ENCODE results near the gene ATP2A3. TPM values are rescaled to one million over a fixed set of nuclear protein-coding genes. Genes with fewer than 3 reads are reported as not detected.

ATP2A3 gene
- total and polyA plus RNA-seq, 2 donors (not counting 1 experiment from before 2014, with no cell fraction given) = 697 to 817 TPM

GRCh38 chr17:3974138-3974687, 10.0 kb upstream of the ATP2A3 start:
- Mint-ChIP-seq H3K4me1 (peaks cover 38% of the 10 kb centered on the region), H3K27me3 (no peaks in the 10 kb centered on the region), H3K27ac (peak overlapping the region; percentile 50), H3K9me3 (ENCODE audit: insufficient read depth) (no peaks in the 10 kb centered on the region), H3K4me3 (peak overlapping the region; percentile 26)
- peaks cover 21 to 30% of the 10 kb centered on the region in 2 donors for H3K4me1 ChIP-seq (ENCODE audit: control insufficient read depth in 2 of 2, insufficient read depth in 2 of 2, low read length in 2 of 2)
- H3K4me3 ChIP-seq (ENCODE audit: control extremely low read depth in 1 of 5, extremely low read depth in 1 of 5, insufficient read depth in 1 of 5, low read depth in 2 of 5, low read length in 4 of 5) = no peak overlapping the region
- peaks cover 0 to 9% (median 0%) of the 10 kb centered on the region in 3 donors for H3K9me3 ChIP-seq (ENCODE audit: control extremely low read depth in 1 of 3, control insufficient read depth in 2 of 3, insufficient read depth in 1 of 3, low read length in 2 of 3)
- TF ChIP-seq EZH2 (IDR thresholded peaks at IDR 0.05; ENCODE audit: borderline replicate concordance, insufficient read depth, low read depth, low read length, poor library complexity, severe bottlenecking) = no peak
- TF ChIP-seq, protein P1, sequence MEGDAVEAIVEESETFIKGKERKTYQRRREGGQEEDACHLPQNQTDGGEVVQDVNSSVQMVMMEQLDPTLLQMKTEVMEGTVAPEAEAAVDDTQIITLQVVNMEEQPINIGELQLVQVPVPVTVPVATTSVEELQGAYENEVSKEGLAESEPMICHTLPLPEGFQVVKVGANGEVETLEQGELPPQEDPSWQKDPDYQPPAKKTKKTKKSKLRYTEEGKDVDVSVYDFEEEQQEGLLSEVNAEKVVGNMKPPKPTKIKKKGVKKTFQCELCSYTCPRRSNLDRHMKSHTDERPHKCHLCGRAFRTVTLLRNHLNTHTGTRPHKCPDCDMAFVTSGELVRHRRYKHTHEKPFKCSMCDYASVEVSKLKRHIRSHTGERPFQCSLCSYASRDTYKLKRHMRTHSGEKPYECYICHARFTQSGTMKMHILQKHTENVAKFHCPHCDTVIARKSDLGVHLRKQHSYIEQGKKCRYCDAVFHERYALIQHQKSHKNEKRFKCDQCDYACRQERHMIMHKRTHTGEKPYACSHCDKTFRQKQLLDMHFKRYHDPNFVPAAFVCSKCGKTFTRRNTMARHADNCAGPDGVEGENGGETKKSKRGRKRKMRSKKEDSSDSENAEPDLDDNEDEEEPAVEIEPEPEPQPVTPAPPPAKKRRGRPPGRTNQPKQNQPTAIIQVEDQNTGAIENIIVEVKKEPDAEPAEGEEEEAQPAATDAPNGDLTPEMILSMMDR (IDR thresholded peaks at IDR 0.05) = no peak
- no peak overlapping the region for H3K9ac ChIP-seq (ENCODE audit: low read length)
- no peak for DNase-seq
- ATAC-seq (ENCODE audit: low read depth) = no peak
- H4K20me1 ChIP-seq (ENCODE audit: control insufficient read depth, insufficient read depth, low read length, poor library complexity, severe bottlenecking) = no peaks in the 10 kb centered on the region
- ChIA-PET CTCF (no interaction called here), POLR2A (no interaction called here)
- H3K36me3 ChIP-seq (replicated peaks in 1 of 2; ENCODE audit: control extremely low read depth in 1 of 2, control insufficient read depth in 1 of 2, extremely low read depth in 1 of 2, insufficient read depth in 2 of 2, low read length in 1 of 2) = no peaks in the 10 kb centered on the region
- peaks cover 36% of the 10 kb centered on the region for H3K79me2 ChIP-seq (ENCODE audit: control insufficient read depth, insufficient read depth, low read length)
- WGBS (ENCODE audit: insufficient coverage) = 41% methylated on average over 13 of the region's 15 CpGs
- no peaks in the 10 kb centered on the region for H3K27me3 ChIP-seq (replicated peaks in 1 of 4; ENCODE audit: control extremely low read depth in 1 of 4, control insufficient read depth in 3 of 4, insufficient read depth in 4 of 4, low read length in 3 of 4)
- peak overlapping the region; percentile 8 for H3K4me2 ChIP-seq (replicated peaks; ENCODE audit: low read depth, low read length, poor library complexity, severe bottlenecking)
- H3K27ac ChIP-seq (ENCODE audit: low read length in 2 of 2) = no peak overlapping the region
- intact Hi-C loops (cut with micrococcal nuclease) = no loop called here
- H2AFZ ChIP-seq (ENCODE audit: insufficient read depth, low read depth, low read length, poor library complexity, severe bottlenecking) = peak overlapping the region; percentile 41

DNA sequence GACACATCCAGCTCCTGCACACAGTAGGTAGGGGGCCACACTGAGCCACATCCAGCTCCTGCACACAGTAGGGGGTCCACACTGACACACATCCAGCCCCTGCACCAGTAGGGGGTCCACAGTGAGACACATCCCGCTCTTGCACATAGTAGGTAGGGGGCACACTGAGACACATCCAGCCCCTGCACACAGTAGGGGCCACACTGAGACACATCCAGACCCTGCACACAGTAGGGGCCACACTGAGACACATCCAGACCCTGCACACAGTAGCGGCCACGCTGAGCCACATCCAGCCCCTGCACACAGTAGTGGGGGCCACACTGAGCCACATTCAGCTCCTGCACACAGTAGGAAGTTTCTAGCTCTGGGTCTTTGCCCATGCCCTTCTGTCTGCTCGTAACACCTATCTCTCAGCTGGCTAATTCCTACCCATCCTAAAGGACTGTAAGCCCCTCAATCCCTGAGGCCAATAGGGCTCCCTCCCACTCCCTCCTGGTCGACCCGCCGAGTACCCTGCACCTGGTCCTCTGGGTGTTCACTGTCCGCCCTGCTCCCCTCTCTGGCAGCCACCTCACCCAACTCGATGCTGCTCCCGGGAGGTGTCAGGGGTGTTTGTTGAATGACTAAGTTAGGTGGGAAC, 9.4 kb upstream of the ATP2A3 start:
- intact Hi-C loops (cut with micrococcal nuclease) = no loop called here

More for the DNA sequence above, 9.4 kb upstream of the ATP2A3 start:
- H3K4me1 Mint-ChIP-seq = peaks cover 43% of the 10 kb centered on the region
- no peaks in the 10 kb centered on the region for H3K36me3 ChIP-seq (replicated peaks in 1 of 2; ENCODE audit: control extremely low read depth in 1 of 2, control insufficient read depth in 1 of 2, extremely low read depth in 1 of 2, insufficient read depth in 2 of 2, low read length in 1 of 2)
- no peak overlapping the region for H2AFZ ChIP-seq (ENCODE audit: insufficient read depth, low read depth, low read length, poor library complexity, severe bottlenecking)
- ChIA-PET POLR2A (interaction anchor here (1.0 kb wide), 1 partner anchor 12 kb away, joined by 3 read pairs; no protein-coding TSS in a partner anchor), CTCF (interaction anchor here (0.9 to 1.1 kb wide), 2 partner anchors 25 to 58 kb away, joined by 3 read pairs; partner anchors contain the start of gene P2RX1)
- WGBS (ENCODE audit: insufficient coverage) = 94% methylated on average over 3 of the region's 10 CpGs
- H3K27ac Mint-ChIP-seq = no peak overlapping the region
- H3K9me3 Mint-ChIP-seq (ENCODE audit: insufficient read depth) = no peaks in the 10 kb centered on the region
- no peaks in the 10 kb centered on the region for H3K27me3 Mint-ChIP-seq
- no peak overlapping the region for H3K9ac ChIP-seq (ENCODE audit: low read length)
- no peak for DNase-seq
- no peaks in the 10 kb centered on the region for H3K27me3 ChIP-seq (replicated peaks in 1 of 4; ENCODE audit: control extremely low read depth in 1 of 4, control insufficient read depth in 3 of 4, insufficient read depth in 4 of 4, low read length in 3 of 4)
- no peak overlapping the region for H3K4me3 Mint-ChIP-seq
- H3K27ac ChIP-seq (ENCODE audit: low read length in 2 of 2) = no peak overlapping the region
- H3K4me2 ChIP-seq (replicated peaks; ENCODE audit: low read depth, low read length, poor library complexity, severe bottlenecking) = no peak overlapping the region
- H4K20me1 ChIP-seq (ENCODE audit: control insufficient read depth, insufficient read depth, low read length, poor library complexity, severe bottlenecking) = no peaks in the 10 kb centered on the region
- H3K4me3 ChIP-seq (ENCODE audit: control extremely low read depth in 1 of 5, extremely low read depth in 1 of 5, insufficient read depth in 1 of 5, low read depth in 2 of 5, low read length in 4 of 5) = no peak overlapping the region
- ATAC-seq (ENCODE audit: low read depth) = no peak
- H3K4me1 ChIP-seq (ENCODE audit: control insufficient read depth in 2 of 2, insufficient read depth in 2 of 2, low read length in 2 of 2) = peaks cover 27 to 36% of the 10 kb centered on the region in 2 donors
- H3K9me3 ChIP-seq (ENCODE audit: control extremely low read depth in 1 of 3, control insufficient read depth in 2 of 3, insufficient read depth in 1 of 3, low read length in 2 of 3) = peaks cover 0 to 7% (median 0%) of the 10 kb centered on the region in 3 donors
- TF ChIP-seq, protein P1 (IDR thresholded peaks at IDR 0.05) = no peak
- TF ChIP-seq EZH2 (IDR thresholded peaks at IDR 0.05; ENCODE audit: borderline replicate concordance, insufficient read depth, low read depth, low read length, poor library complexity, severe bottlenecking) = no peak
- H3K79me2 ChIP-seq (ENCODE audit: control insufficient read depth, insufficient read depth, low read length) = peaks cover 42% of the 10 kb centered on the region
